B cell (primary cell): ENCODE data around the gene CPSF4L. TPM values are rescaled to one million over a fixed set of nuclear protein-coding genes. Genes with fewer than 3 reads are reported as not detected.

Experiments
- ATAC-seq: fragments of 200-7000 bp; cut with Tn5 transposase; one replicate; pipeline ENCODE4 v1.10.0; 2021; ENCODE audit warnings: low read depth, mild to moderate bottlenecking, moderate number of reproducible peaks, moderate library complexity
- CTCF ChIA-PET: fragments of 350-600 bp; sonication (Branson Sonifier 250); formaldehyde crosslinking; loops from one replicate; lab custom pipeline; 2021; ENCODE audit warnings: antibody characterized with exemption, inconsistent platforms; lab: Charles Lee
- POLR2A ChIA-PET: fragments of 350-600 bp; sonication (Branson Sonifier 250); formaldehyde crosslinking; loops from one replicate; lab custom pipeline; 2021; ENCODE audit warnings: antibody characterized with exemption; lab: Charles Lee
- DNase-seq: peaks from one replicate; pipeline ENCODE4 v3.0.0; 2013
- H2AFZ ChIP-seq: 2 replicates; pipeline ENCODE4 v1.6.1; 2012; ENCODE audit warnings: mild to moderate bottlenecking, low read depth, low read length; ENCODE audit not compliant: insufficient read depth, poor library complexity, severe bottlenecking
- H3K27ac ChIP-seq, 2 donors: 1 replicate in 1 of 2; 2 replicates in 1 of 2; pipeline ENCODE4 v1.5.1; 2012 to 2013; ENCODE audit warnings: low read length in 2 of 2, mild to moderate bottlenecking in 2 of 2, moderate library complexity in 1 of 2
- H3K27me3 ChIP-seq, 4 experiments: fragments of 200-600 bp in 1 of 4; sonication (generic) in 1 of 4; replicated peaks in 1 of 4; 1 replicate in 2 of 4; 2 replicates in 2 of 4; pipeline versions ENCODE4 v1.6.1 to v1.7.0; 2013 to 2016; ENCODE audit warnings: low read length in 3 of 4, mild to moderate bottlenecking in 2 of 4, mixed read lengths in 1 of 4, moderate library complexity in 1 of 4; ENCODE audit not compliant: insufficient read depth in 4 of 4, control insufficient read depth in 3 of 4; ENCODE audit errors: control extremely low read depth in 1 of 4
- H3K36me3 ChIP-seq, 2 experiments: replicated peaks in 1 of 2; 1 replicate in 1 of 2; 2 replicates in 1 of 2; pipeline versions ENCODE4 v1.6.1 to v1.7.1; 2013; ENCODE audit warnings: low read length in 1 of 2; ENCODE audit not compliant: insufficient read depth in 2 of 2, control insufficient read depth in 1 of 2; ENCODE audit errors: control extremely low read depth in 1 of 2, extremely low read depth in 1 of 2
- H3K4me1 ChIP-seq, 2 donors: fragments of 200-600 bp in 1 of 2; sonication (generic) in 1 of 2; 1 replicate in 1 of 2; 2 replicates in 1 of 2; pipeline versions ENCODE4 v1.5.1 to v1.6.1; 2013 to 2017; ENCODE audit warnings: low read length in 2 of 2; ENCODE audit not compliant: control insufficient read depth in 2 of 2, insufficient read depth in 2 of 2
- H3K4me2 ChIP-seq: replicated peaks from 2 replicates; pipeline ENCODE3; 2012; ENCODE audit warnings: mild to moderate bottlenecking, low read depth, low read length; ENCODE audit not compliant: poor library complexity, severe bottlenecking
- H3K4me3 ChIP-seq, 5 experiments: fragments of 200-600 bp in 1 of 5; sonication (generic) in 1 of 5; 1 replicate in 3 of 5; 2 replicates in 2 of 5; pipeline versions ENCODE4 v1.5.1 to v1.7.0; 2011 to 2016; ENCODE audit warnings: low read length in 4 of 5, mild to moderate bottlenecking in 4 of 5, low read depth in 2 of 5, control low read depth in 1 of 5, moderate library complexity in 1 of 5; ENCODE audit not compliant: insufficient read depth in 1 of 5; ENCODE audit errors: control extremely low read depth in 1 of 5, extremely low read depth in 1 of 5
- H3K79me2 ChIP-seq: fragments of 200-600 bp; sonication (generic); one replicate; pipeline ENCODE4 v1.6.0; 2016; ENCODE audit warnings: low read length; ENCODE audit not compliant: control insufficient read depth, insufficient read depth
- H3K9ac ChIP-seq: fragments of 200-600 bp; sonication (generic); 2 replicates; pipeline ENCODE4 v1.6.1; 2017; ENCODE audit warnings: mild to moderate bottlenecking, low read length, moderate library complexity
- H3K9me3 ChIP-seq, 3 donors: one replicate each; pipeline versions ENCODE4 v1.6.1 to v1.7.1; 2013; ENCODE audit warnings: low read length in 2 of 3; ENCODE audit not compliant: control insufficient read depth in 2 of 3, insufficient read depth in 1 of 3; ENCODE audit errors: control extremely low read depth in 1 of 3
- H4K20me1 ChIP-seq: 2 replicates; pipeline ENCODE4 v1.6.0; 2012; ENCODE audit warnings: mild to moderate bottlenecking, low read length; ENCODE audit not compliant: insufficient read depth, control insufficient read depth, poor library complexity, severe bottlenecking
- H3K27ac Mint-ChIP-seq: one replicate; pipeline ENCODE4 v1.8.0; 2021; ENCODE audit warnings: mixed read lengths
- H3K27me3 Mint-ChIP-seq: one replicate; pipeline ENCODE4 v1.8.0; 2021; ENCODE audit warnings: mixed read lengths
- H3K4me1 Mint-ChIP-seq: one replicate; pipeline ENCODE4 v1.8.0; 2021; ENCODE audit warnings: mixed read lengths
- H3K4me3 Mint-ChIP-seq: one replicate; pipeline ENCODE4 v1.8.0; 2021; ENCODE audit warnings: mixed read lengths
- H3K9me3 Mint-ChIP-seq: one replicate; pipeline ENCODE4 v1.8.0; 2022; ENCODE audit warnings: mixed read lengths; ENCODE audit not compliant: insufficient read depth
- CTCF ChIP-seq: fragments of 200-600 bp; IDR thresholded peaks from one replicate; pipeline ENCODE4 v1.8.0; 2022; ENCODE audit warnings: antibody characterized with exemption, mild to moderate bottlenecking
- EZH2 ChIP-seq: IDR thresholded peaks from 2 replicates; pipeline ENCODE4 v1.6.1; 2012; ENCODE audit warnings: borderline replicate concordance, low read depth, mild to moderate bottlenecking, moderate library complexity, low read length; ENCODE audit not compliant: insufficient read depth, poor library complexity, severe bottlenecking
- WGBS: methylation state at CpG from one replicate; pipeline ENCODE4 v1.1.5; 2013; ENCODE audit warnings: missing lambda C conversion rate; ENCODE audit not compliant: insufficient coverage; 5-methylcytosine and 5-hydroxymethylcytosine counted together
- intact Hi-C: fragments of 100-400 bp; cut with micrococcal nuclease; formaldehyde crosslinking; loops from one replicate; pipeline ENCODE4 v1.10.0; 2022
- polyA plus RNA-seq: library from polyadenylated mRNA; depleted of rRNA; stranded (reverse); fragments of >200 nt; gene quantifications from 2 replicates; pipeline ENCODE4 v1.2.3, GENCODE V29; 2012
- total RNA-seq, 2 donors: library from RNA; stranded (reverse); fragments of 120-200 nt in 1 of 2; gene quantifications; 1 replicate in 1 of 2; 2 replicates in 1 of 2; pipeline versions ENCODE4 v1.2.3 to v1.2.4, GENCODE V29; 2013 to 2022

The CPSF4L gene
- total and polyA plus RNA-seq, 2 donors (not counting 1 experiment from before 2014, with no cell fraction given), result not detected

- under 1% methylated on average over 56 of the region's 63 CpGs for WGBS
- peaks cover 15 to 29% of the 10 kb centered on the region in 2 donors for H3K4me1 ChIP-seq
- no peaks in the 10 kb centered on the region for H4K20me1 ChIP-seq
- peaks cover 4 to 18% of the 10 kb centered on the region in 2 experiments for H3K36me3 ChIP-seq
- Mint-ChIP-seq H3K4me3 (peak overlapping the region; percentile 98), H3K27me3 (no peaks in the 10 kb centered on the region), H3K9me3 (no peaks in the 10 kb centered on the region), H3K4me1 (peaks cover 55% of the 10 kb centered on the region), H3K27ac (peak overlapping the region; percentile 98)
- POLR2A ChIA-PET, result interaction anchor here (0.6 to 1.6 kb wide), 3 partner anchors 21 to 505 kb away, joined by 3 to 9 read pairs (median 4); partner anchors contain the start of gene COG1
- H3K27me3 ChIP-seq, result no peaks in the 10 kb centered on the region
- peak; percentile 96 for DNase-seq
- intact Hi-C loops, result loop anchor here (1.0 kb wide), 2 partner anchors 39 to 79 kb away; partner anchors contain the start of gene COG1
- H3K9ac ChIP-seq, result peak overlapping the region; percentile 93
- peaks cover 77% of the 10 kb centered on the region for H3K79me2 ChIP-seq
- peak overlapping the region; percentile 97 for H2AFZ ChIP-seq
- H3K27ac ChIP-seq, result peak overlapping the region; percentile 46 to 83
- peak; percentile 96 for ATAC-seq
- TF ChIP-seq CTCF, result no peak
- TF ChIP-seq EZH2, result no peak
- no peaks in the 10 kb centered on the region for H3K9me3 ChIP-seq
- peak overlapping the region; percentile 88 for H3K4me2 ChIP-seq
- CTCF ChIA-PET, result interaction anchor here (0.6 to 3.0 kb wide), 8 partner anchors 12 to 504 kb away, joined by 3 to 13 read pairs (median 7); partner anchors contain the start of gene COG1
- H3K4me3 ChIP-seq, result peak overlapping the region; percentile 81 to 96 (median 87)
Measured at GRCh38 chr17:73231841-73232586, 29.7 kb downstream of the CPSF4L start.
